ENCODE data around the gene SLC66A2.

The SLC66A2 gene

DNA sequence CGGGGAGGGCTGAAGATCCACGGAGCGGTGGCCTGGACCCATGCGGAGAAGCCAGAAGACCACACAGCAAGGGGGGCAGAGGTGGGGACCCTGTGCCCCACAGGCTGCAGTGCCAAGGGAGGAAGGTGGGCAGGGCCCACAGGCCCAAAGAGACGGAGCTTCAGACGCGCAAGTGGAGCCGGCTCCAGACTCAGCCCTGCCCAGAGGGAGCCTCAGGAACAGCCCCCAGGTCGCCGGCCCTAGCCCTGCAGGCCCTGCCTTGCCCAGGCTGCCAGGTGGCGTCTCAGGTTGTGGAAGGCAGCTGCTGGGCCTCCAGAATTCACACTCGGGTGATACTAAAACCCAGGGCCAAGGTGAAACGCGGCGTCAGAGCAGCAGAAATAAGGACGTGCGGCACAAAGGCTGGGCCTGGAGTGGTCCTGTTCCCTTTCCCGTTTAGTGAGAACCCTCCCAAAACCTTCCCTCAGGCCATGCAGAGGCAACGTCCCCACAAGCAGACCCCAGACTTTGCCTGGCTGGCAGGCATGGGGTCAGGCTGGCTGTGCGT lies 36.8 kb downstream of the SLC66A2 start:
- Histone ChIP-seq H3K27ac (ENCODE audit: low read depth, low read length, poor library complexity, severe bottlenecking) (no peak overlapping the region), H3K9me2 (ENCODE audit: low read depth, low read length) (no peaks in the 10 kb centered on the region), H3K4me2 (ENCODE audit: low read length) (no peak overlapping the region), H3K79me2 (ENCODE audit: insufficient read depth, low read length) (no peaks in the 10 kb centered on the region), H3K9me3 (ENCODE audit: low read length) (no peaks in the 10 kb centered on the region), H3K36me3 (ENCODE audit: insufficient read depth, low read length) (peaks cover 21% of the 10 kb centered on the region), H3F3A (ENCODE audit: insufficient read depth, low read length) (no peaks in the 10 kb centered on the region), H3K4me1 (ENCODE audit: insufficient read depth, low read length, severe bottlenecking) (no peaks in the 10 kb centered on the region), H4K20me1 (ENCODE audit: insufficient read depth, low read length) (no peaks in the 10 kb centered on the region), H3K27me3 (ENCODE audit: insufficient read depth, low read length) (no peaks in the 10 kb centered on the region), H3K4me3 (ENCODE audit: low read depth, low read length, poor library complexity, severe bottlenecking) (no peak overlapping the region), H2AFZ (ENCODE audit: low read length) (no peak overlapping the region), H3K9ac (ENCODE audit: low read length) (no peak overlapping the region)
- TF ChIP-seq, protein P1, sequence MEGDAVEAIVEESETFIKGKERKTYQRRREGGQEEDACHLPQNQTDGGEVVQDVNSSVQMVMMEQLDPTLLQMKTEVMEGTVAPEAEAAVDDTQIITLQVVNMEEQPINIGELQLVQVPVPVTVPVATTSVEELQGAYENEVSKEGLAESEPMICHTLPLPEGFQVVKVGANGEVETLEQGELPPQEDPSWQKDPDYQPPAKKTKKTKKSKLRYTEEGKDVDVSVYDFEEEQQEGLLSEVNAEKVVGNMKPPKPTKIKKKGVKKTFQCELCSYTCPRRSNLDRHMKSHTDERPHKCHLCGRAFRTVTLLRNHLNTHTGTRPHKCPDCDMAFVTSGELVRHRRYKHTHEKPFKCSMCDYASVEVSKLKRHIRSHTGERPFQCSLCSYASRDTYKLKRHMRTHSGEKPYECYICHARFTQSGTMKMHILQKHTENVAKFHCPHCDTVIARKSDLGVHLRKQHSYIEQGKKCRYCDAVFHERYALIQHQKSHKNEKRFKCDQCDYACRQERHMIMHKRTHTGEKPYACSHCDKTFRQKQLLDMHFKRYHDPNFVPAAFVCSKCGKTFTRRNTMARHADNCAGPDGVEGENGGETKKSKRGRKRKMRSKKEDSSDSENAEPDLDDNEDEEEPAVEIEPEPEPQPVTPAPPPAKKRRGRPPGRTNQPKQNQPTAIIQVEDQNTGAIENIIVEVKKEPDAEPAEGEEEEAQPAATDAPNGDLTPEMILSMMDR (IDR thresholded peaks at IDR 0.05; ENCODE audit: low read length): no peak
- TF ChIP-seq EZH2 (IDR thresholded peaks at IDR 0.05; ENCODE audit: borderline replicate concordance, low read length): no peak

DNA sequence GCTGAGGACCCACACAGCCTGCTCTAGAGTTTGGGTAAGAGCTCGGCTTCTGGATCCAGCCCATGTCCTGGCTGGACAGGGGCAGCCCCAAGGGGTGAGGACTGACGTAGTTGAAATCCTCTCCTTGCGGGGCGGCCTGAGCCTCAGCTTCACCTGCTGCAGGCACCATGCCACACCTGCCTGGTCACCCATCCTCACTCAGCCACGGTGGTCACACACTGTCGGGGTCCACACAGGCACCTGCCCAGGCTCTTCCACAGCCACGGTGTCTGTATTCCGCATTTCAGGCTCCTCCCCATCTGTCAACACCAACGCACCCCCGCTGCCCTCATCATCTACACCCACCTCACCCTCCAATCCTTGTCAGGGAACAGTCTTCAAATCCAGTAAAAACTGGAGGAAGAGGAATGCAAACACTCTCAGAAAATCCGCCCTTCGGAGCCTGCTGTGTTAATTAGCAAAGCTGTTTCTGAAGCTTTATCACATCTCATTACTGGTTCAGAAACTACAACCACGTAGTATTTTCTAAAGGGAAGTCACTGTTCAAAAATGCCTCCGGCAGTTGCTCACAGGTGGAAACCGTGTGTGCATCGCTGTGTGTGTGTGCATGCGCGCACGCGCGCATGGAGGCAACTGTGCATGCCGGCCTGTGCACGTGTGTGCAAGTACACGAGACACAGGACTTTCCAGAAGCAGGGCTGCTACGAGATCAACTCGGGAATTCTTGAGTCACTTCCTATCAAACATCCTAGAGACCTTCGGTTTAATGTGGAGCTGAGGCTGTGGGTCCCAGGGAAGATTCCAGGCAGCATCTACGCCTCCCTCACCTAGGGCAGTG lies 38.2 kb downstream of the SLC66A2 start:
- Histone ChIP-seq H3K9ac (ENCODE audit: low read length) (no peak overlapping the region), H3K4me1 (ENCODE audit: insufficient read depth, low read length, severe bottlenecking) (no peaks in the 10 kb centered on the region), H3K4me2 (ENCODE audit: low read length) (no peak overlapping the region)

GRCh38 chr18:79912409-79912991 lies 39.0 kb downstream of the SLC66A2 start:
- no peak overlapping the region for H2AFZ ChIP-seq (ENCODE audit: low read length)
- TF ChIP-seq EZH2 (IDR thresholded peaks at IDR 0.05; ENCODE audit: borderline replicate concordance, low read length): no peak
- TF ChIP-seq, protein P1 (IDR thresholded peaks at IDR 0.05; ENCODE audit: low read length): no peak
- no peak overlapping the region for H3K4me2 ChIP-seq (ENCODE audit: low read length)
- H3K36me3 ChIP-seq (ENCODE audit: insufficient read depth, low read length): peaks cover 9% of the 10 kb centered on the region
- H4K20me1 ChIP-seq (ENCODE audit: insufficient read depth, low read length): no peaks in the 10 kb centered on the region
- no peaks in the 10 kb centered on the region for H3K4me1 ChIP-seq (ENCODE audit: insufficient read depth, low read length, severe bottlenecking)
- H3K27ac ChIP-seq (ENCODE audit: low read depth, low read length, poor library complexity, severe bottlenecking): no peak overlapping the region
- H3K27me3 ChIP-seq (ENCODE audit: insufficient read depth, low read length): no peaks in the 10 kb centered on the region
- no peaks in the 10 kb centered on the region for H3F3A ChIP-seq (ENCODE audit: insufficient read depth, low read length)
- H3K9me2 ChIP-seq (ENCODE audit: low read depth, low read length): no peaks in the 10 kb centered on the region
- no peaks in the 10 kb centered on the region for H3K79me2 ChIP-seq (ENCODE audit: insufficient read depth, low read length)
- H3K9me3 ChIP-seq (ENCODE audit: low read length): no peaks in the 10 kb centered on the region
- H3K9ac ChIP-seq (ENCODE audit: low read length): no peak overlapping the region
- no peak overlapping the region for H3K4me3 ChIP-seq (ENCODE audit: low read depth, low read length, poor library complexity, severe bottlenecking)

More for the DNA sequence above, 38.2 kb downstream of the SLC66A2 start:
- no peaks in the 10 kb centered on the region for H3K27me3 ChIP-seq (ENCODE audit: insufficient read depth, low read length)
- H3K27ac ChIP-seq (ENCODE audit: low read depth, low read length, poor library complexity, severe bottlenecking): no peak overlapping the region
- H3F3A ChIP-seq (ENCODE audit: insufficient read depth, low read length): no peaks in the 10 kb centered on the region
- H2AFZ ChIP-seq (ENCODE audit: low read length): no peak overlapping the region
- no peaks in the 10 kb centered on the region for H4K20me1 ChIP-seq (ENCODE audit: insufficient read depth, low read length)
- no peak overlapping the region for H3K4me3 ChIP-seq (ENCODE audit: low read depth, low read length, poor library complexity, severe bottlenecking)
- no peaks in the 10 kb centered on the region for H3K9me2 ChIP-seq (ENCODE audit: low read depth, low read length)
- H3K36me3 ChIP-seq (ENCODE audit: insufficient read depth, low read length): peaks cover 16% of the 10 kb centered on the region
- no peaks in the 10 kb centered on the region for H3K9me3 ChIP-seq (ENCODE audit: low read length)
- TF ChIP-seq, protein P1 (IDR thresholded peaks at IDR 0.05; ENCODE audit: low read length): no peak
- no peak for TF ChIP-seq EZH2 (IDR thresholded peaks at IDR 0.05; ENCODE audit: borderline replicate concordance, low read length)
- H3K79me2 ChIP-seq (ENCODE audit: insufficient read depth, low read length): no peaks in the 10 kb centered on the region
